Breast epithelium (tissue), 4 donors: ENCODE measurements around the gene KIF5A. TPM values are rescaled to one million over a fixed set of nuclear protein-coding genes. Genes with fewer than 3 reads are reported as not detected.

Experiments used
- DNase-seq, 2 donors: peaks; one replicate each; pipeline ENCODE4 v3.0.0-alpha.2; 2019; ENCODE audit warnings: low spot score in 2 of 2
- H3K27ac ChIP-seq, 2 donors: fragments of 200-600 bp; sonication (generic) in 1 of 2; one replicate each; pipeline ENCODE4 v1.5.1; 2016 to 2019; ENCODE audit warnings: mild to moderate bottlenecking in 1 of 2
- H3K27me3 ChIP-seq, 2 donors: fragments of 200-600 bp; sonication (generic) in 1 of 2; one replicate each; pipeline versions ENCODE4 v1.5.1 to v1.6.0; 2017 to 2019; ENCODE audit warnings: control low read depth in 1 of 2, mild to moderate bottlenecking in 1 of 2
- H3K36me3 ChIP-seq: fragments of 200-600 bp; one replicate; pipeline ENCODE4 v1.5.1; 2019
- H3K4me1 ChIP-seq, 2 donors: fragments of 200-600 bp; sonication (generic); one replicate each; pipeline ENCODE4 v1.5.1; 2016 to 2019; ENCODE audit warnings: control low read depth in 1 of 2
- H3K4me3 ChIP-seq, 3 donors: fragments of 200-600 bp; sonication (generic); 1 replicate in 2 of 3; 2 replicates in 1 of 3; pipeline ENCODE4 v1.5.1; 2016 to 2019; ENCODE audit warnings: mild to moderate bottlenecking in 3 of 3, moderate library complexity in 2 of 3
- H3K9me3 ChIP-seq, 2 donors: fragments of 200-600 bp; sonication (generic) in 1 of 2; one replicate each; pipeline ENCODE4 v1.5.1; 2016 to 2019; ENCODE audit warnings: control low read depth in 1 of 2
- POLR2A ChIP-seq: fragments of 450-650 bp; IDR thresholded peaks from one replicate; pipeline ENCODE4 v1.6.1; 2016; ENCODE audit warnings: antibody characterized with exemption, mild to moderate bottlenecking, moderate library complexity
- intact Hi-C: fragments of 100-400 bp; cut with DNase I; formaldehyde crosslinking; loops from one replicate; pipeline ENCODE4 v1.15.1; 2023; ENCODE audit warnings: low total_unique reads
- total RNA-seq, 3 donors: library from RNA; depleted of rRNA; stranded (reverse); fragments of >200 nt; gene quantifications; one replicate each; pipeline ENCODE4 v1.1.0, GENCODE V29; 2016
- TF ChIP-seq, protein P1 (sequence below), 3 donors: fragments of 450-650 bp; IDR thresholded peaks; one replicate each; pipeline ENCODE4 v1.5.1; 2016 to 2017; ENCODE audit warnings: antibody characterized with exemption in 3 of 3, mild to moderate bottlenecking in 3 of 3, moderate library complexity in 3 of 3

Gene KIF5A
- total RNA-seq, 3 donors from 2014 or later = 0.98 to 1.2 TPM; not detected in 1

DNA sequence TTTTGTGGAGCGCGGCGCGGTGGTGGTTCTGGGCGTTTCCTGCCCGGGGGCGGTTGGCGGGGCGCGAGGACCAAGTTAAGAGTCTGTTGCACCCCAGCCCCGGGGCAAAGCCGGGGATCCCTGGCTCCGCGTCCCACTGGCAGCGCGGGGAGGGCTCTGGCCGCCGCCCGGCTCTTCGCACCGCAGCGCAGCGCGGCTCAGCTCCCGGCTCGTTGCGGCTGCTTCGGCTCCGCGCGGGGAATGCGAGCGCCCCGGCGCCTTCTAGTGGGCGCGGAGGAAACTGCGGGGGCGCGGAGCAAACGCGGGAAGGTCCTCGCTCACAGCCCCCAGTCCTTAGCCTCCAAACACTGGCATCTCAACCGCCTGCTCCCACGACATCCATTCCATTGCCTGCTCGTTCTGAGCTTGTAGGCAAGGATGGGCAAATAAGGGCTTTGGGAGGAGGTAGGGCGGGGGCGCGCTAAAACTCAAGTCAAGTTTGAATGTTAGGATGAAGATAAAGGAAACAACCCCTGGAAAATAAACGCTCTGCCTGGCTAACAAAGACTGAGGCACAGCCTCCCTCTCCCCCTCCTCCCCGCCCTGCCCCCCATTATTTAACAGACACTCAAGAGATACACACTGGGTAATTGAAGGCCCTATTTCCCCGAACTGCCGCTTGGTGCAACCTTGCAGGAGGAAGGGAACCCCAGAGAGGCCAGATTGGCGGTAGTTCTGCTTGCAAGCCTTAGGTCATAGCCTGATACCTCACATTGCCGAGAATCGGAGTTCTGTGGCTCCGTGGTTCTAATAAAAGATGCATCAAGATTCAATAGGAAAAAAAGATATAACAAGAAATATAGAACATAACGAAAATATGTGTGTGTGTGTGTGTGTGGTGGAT is 83.4 kb downstream of the KIF5A start, which contains the start of gene B4GALNT1:
B4GALNT1 (minus strand) TSS at position 244 of the 883 bp plus-strand sequence. CDS start 1,069 bp downstream, outside the sequence.
- DNase-seq = peak in 1 of 2 donors; percentile 18
- intact Hi-C loops = no loop called here
- Histone ChIP-seq H3K27ac (no peak within 1 kb of the TSS), H3K27me3 (peaks cover 0 to 11% of the 10 kb centered on the region in 2 donors), H3K4me3 (peak within 1 kb of the TSS; percentile 39 to 81 (median 55)), H3K36me3 (no peaks in the 10 kb centered on the region), H3K4me1 (peaks cover 4 to 10% of the 10 kb centered on the region in 2 donors), H3K9me3 (no peaks in the 10 kb centered on the region)
- TF ChIP-seq POLR2A = no peak
- TF ChIP-seq, protein P1, sequence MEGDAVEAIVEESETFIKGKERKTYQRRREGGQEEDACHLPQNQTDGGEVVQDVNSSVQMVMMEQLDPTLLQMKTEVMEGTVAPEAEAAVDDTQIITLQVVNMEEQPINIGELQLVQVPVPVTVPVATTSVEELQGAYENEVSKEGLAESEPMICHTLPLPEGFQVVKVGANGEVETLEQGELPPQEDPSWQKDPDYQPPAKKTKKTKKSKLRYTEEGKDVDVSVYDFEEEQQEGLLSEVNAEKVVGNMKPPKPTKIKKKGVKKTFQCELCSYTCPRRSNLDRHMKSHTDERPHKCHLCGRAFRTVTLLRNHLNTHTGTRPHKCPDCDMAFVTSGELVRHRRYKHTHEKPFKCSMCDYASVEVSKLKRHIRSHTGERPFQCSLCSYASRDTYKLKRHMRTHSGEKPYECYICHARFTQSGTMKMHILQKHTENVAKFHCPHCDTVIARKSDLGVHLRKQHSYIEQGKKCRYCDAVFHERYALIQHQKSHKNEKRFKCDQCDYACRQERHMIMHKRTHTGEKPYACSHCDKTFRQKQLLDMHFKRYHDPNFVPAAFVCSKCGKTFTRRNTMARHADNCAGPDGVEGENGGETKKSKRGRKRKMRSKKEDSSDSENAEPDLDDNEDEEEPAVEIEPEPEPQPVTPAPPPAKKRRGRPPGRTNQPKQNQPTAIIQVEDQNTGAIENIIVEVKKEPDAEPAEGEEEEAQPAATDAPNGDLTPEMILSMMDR (IDR thresholded peaks at IDR 0.05) = peak; percentile 64 to 89 (median 85)

Other genes starting within 250 kb of the KIF5A start
- 10 to 100 TPM; 31.6 to 43.0 (median 35.7) TPM for gene R3HDM2, start 119.0 kb upstream of the KIF5A start, total RNA-seq
- gene INHBC, start 115.3 kb upstream of the KIF5A start, total RNA-seq = not detected
- gene INHBE, start 94.7 kb upstream of the KIF5A start, total RNA-seq = not detected
- 1 to 10 TPM in 2 of 3 donors, under 1 TPM in 1; 0.66 to 2.1 (median 1.2) TPM for gene GLI1, start 90.3 kb upstream of the KIF5A start, total RNA-seq
- gene ARHGAP9, start 70.2 kb upstream of the KIF5A start, total RNA-seq = 10 to 100 TPM; 10.8 to 16.6 (median 11.1) TPM
- gene MARS1, start 62.0 kb upstream of the KIF5A start, total RNA-seq = 10 to 100 TPM; 39.2 to 65.9 (median 60.2) TPM
- gene DDIT3, start 29.5 kb upstream of the KIF5A start, total RNA-seq = 10 to 100 TPM; 39.0 to 58.4 (median 51.2) TPM
- gene MBD6, start 27.2 kb upstream of the KIF5A start, total RNA-seq = 10 to 100 TPM; 12.6 to 26.1 (median 19.7) TPM
- gene DCTN2, start 2.9 kb upstream of the KIF5A start, total RNA-seq = 100 to 1,000 TPM; 108 to 138 (median 131) TPM
- 10 to 100 TPM; 13.8 to 26.9 (median 24.6) TPM for gene PIP4K2C, start 41.1 kb downstream of the KIF5A start, total RNA-seq
- gene DTX3, start 54.8 kb downstream of the KIF5A start, total RNA-seq = 10 to 100 TPM in 2 of 3 donors, 1 to 10 TPM in 1; 3.0 to 35.1 (median 25.9) TPM
- 10 to 100 TPM in 2 of 3 donors, 1 to 10 TPM in 1; 8.3 to 28.2 (median 19.2) TPM for gene ARHGEF25, start 61.4 kb downstream of the KIF5A start, total RNA-seq
- gene B4GALNT1, start 83.2 kb downstream of the KIF5A start, total RNA-seq = 1 to 10 TPM; 1.1 to 2.6 (median 1.2) TPM
- 100 to 1,000 TPM; 184 to 431 (median 213) TPM for gene OS9, start 144.1 kb downstream of the KIF5A start, total RNA-seq
- 1 to 10 TPM; 1.2 to 1.8 (median 1.6) TPM for gene AGAP2, start 188.7 kb downstream of the KIF5A start, total RNA-seq
- gene TSPAN31, start 195.0 kb downstream of the KIF5A start, total RNA-seq = 100 to 1,000 TPM in 1 of 3 donors, 10 to 100 TPM in 2; 55.5 to 107 (median 73.1) TPM
- 100 to 1,000 TPM; 105 to 136 (median 109) TPM for gene CDK4, start 202.3 kb downstream of the KIF5A start, total RNA-seq
- 1 to 10 TPM; 6.9 to 9.8 (median 7.5) TPM for gene MARCHF9, start 205.1 kb downstream of the KIF5A start, total RNA-seq
- 1 to 10 TPM in 1 of 3 donors, under 1 TPM in 2; 0.33 to 2.2 (median 0.48) TPM for gene CYP27B1, start 217.0 kb downstream of the KIF5A start, total RNA-seq
- 10 to 100 TPM in 1 of 3 donors, 1 to 10 TPM in 2; 4.8 to 12.6 (median 8.2) TPM for gene METTL1, start 222.1 kb downstream of the KIF5A start, total RNA-seq
- gene EEF1AKMT3, start 222.6 kb downstream of the KIF5A start, total RNA-seq = 10 to 100 TPM; 15.7 to 18.1 (median 16.5) TPM
- 10 to 100 TPM; 17.9 to 30.8 (median 27.2) TPM for gene TSFM, start 232.7 kb downstream of the KIF5A start, total RNA-seq